Stimulated activated CD4-positive, alpha-beta T cell treated with anti-CD3 and anti-CD28 coated beads, Interleukin-2, amount 100 ng/mL, for 4 hours (primary cell): ENCODE results near the gene HTRA3.
"Not testable (repeated sequence)": the region's sequence is repeated elsewhere in the genome, so short reads cannot be mapped to it uniquely, and the experiment has no call there.

Experiments
- DNase-seq: peaks from one replicate; pipeline ENCODE4 v3.0.0-alpha.2; 2020; ENCODE audit warnings: low read depth

HTRA3 gene

DNA sequence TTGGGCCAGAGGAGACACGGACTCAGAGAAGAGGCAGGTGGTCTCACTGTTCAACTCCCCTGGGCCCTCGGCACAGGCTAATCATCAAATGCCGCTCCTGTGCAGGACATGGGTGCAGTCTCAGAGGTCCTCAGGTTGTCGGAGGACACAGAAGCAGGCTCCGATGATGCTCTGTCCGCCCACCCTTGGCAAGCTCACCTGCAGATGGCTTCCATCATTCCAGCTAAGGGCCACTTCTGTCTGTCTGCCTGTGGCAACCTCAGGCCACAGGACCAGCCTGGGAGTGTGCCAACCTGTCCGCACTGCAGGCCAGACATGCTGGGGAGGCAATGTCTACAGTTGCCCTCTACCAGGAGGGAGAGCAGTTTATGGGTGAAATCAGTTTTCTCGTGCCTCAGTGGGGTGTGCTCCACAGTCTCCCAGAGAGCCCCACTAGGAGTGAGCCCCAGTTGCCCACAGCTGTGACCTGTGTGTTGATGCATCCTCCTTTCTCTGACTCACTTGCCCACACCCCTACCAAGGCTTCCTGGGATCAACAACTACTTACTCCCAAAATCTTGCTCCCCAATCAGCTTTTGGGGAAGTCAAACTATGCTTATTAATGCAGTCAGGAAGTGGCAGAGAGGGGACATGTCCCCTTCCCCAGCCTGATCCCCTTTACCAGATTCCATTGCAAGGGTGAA, 55.9 kb downstream of the HTRA3 start:
- no peak for DNase-seq

DNA sequence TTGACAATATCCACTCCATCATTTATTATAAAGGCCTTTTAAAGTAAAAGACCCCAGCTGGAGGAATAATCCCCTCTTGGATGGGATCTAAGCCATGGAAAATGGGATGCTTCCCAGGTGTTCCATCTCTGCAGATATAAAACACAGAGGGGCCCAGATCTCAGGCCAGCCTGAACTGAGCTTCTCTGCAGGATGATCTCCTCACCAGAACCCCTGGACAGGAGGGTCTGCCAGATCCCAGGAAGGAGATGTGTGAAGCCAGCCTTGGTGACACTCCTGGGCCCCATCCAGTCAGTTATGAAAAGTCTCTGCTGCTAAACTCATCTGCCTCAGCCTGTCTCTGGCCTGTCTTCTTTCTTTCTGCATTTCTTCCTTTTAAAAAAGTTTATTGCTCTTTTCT, 56.7 kb downstream of the HTRA3 start:
- DNase-seq: no peak

GRCh38 chr4:8328456-8328855, 58.9 kb downstream of the HTRA3 start:
- no peak for DNase-seq

- no peak for DNase-seq
Observed at GRCh38 chr4:8328866-8329559, 59.5 kb downstream of the HTRA3 start.

GRCh38 chr4:8329560-8329858, 60.0 kb downstream of the HTRA3 start:
- no peak for DNase-seq

- DNase-seq: no peak
Observed at GRCh38 chr4:8329859-8330761, 60.6 kb downstream of the HTRA3 start.

- no peak for DNase-seq
Observed at GRCh38 chr4:8330821-8331574, 61.4 kb downstream of the HTRA3 start.

DNA sequence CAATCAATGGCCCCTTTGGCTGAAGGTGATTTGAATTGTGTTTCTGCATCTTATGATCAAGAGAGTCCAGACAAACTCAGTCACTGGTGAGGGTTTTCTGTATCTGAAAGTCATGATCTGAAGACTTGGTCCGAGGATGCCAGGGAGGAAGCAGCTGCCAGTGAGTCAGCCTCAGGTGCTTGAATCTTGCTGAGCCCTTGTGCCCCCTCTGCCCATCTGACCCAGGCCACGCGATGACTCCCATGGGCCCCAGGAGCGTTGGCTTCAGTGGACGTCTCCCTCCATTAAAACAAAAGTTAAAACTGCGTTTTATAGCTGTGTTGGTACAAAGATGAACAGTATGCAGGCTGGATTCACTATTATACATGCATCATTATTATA, 62.0 kb downstream of the HTRA3 start:
- no peak for DNase-seq

DNA sequence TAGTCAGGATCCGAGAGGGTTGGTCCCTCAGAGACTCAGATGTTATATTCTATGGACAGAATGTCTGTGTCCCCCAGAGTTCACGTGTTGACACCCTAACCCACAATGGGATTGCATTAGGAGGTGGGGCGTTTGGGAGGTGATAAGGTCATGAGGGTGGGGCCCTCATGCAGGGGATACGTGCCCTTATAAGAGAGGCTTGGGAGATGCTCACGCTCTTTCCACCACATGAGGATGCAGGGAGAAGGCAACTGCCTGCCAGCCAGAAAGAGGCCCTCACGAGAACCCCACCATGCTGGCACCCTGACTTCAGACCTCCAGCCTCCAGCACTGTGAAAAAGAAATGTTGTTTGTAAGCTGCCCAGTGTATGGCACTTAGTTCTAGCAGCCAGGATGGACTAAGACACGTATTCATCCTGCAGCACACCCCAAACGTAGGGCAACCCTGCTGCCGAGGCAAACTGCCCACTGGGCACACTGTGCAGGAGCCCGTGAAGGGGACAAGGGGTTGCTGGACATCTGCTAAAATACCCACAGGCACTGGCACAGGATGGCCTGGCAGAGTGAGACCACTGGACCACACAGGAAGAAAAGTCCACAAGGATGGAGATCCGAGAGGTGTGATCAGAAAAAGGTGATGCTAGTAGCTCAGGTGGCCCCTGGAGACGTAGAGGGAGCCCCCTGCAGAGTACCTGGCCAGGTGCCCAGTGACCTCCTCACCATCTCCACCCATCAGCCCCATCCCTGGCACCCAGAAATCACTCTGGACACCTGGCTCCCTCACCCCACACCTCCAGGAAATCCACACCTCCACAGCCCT, 62.7 kb downstream of the HTRA3 start:
- DNase-seq: no peak

DNA sequence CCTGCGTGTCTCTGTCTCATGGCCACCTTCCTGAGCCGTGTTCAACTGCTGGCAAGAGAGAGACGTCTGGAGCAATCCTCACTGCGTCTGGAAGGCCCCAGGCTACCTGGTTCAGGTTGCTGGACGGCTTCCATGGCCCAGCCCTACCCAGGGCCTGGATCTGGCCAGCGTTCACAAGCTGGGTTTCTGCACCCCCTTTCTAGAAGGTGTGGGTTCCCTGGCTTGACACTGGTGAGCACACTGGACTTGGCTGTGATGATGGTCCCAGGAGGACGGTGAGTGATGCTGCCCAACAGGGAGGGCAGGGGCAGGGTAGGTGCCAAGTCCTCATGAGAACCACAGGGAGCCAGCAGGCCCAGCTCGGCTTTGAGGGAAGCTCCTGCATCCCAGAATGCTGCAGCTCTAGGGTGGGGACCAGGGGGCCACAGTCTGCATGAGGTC, 63.4 kb downstream of the HTRA3 start:
- no peak for DNase-seq

DNA sequence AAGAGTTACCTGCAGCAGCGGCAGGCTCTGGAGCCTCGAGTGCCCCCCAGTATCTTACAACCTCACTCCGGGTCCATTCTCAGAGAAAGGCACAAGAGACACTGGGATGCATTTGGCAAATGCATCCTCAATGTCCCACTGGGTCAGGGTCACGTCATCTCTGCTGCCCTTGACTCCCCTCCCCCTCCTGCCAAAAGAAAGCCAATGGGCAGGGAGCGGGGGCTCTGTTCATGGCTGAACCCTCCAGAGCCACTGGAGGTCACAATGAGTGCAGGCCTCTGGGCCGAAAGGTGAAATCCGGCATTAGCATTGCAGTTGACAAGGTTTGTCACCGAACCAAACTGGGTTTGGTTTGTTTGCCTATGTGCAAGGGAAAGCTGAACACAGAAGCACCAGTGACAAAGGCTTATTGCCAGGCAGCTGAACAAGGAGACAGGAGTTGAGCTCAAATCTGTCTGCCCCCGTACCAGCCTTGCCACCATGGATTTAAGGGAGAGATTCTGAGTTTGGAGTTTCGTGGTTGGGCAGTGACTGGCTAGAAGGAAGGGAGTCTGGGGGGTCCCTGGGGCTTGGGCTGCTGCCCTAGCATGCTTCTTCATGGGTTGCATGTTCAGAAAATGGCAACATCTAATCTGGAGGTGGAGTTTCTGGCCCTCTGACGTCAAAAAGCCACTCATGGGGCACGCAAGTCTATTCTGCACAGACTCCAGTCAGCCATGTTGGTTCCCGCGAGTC, 64.3 kb downstream of the HTRA3 start:
- DNase-seq: no peak

GRCh38 chr4:8334786-8335460, 65.4 kb downstream of the HTRA3 start:
- no peak for DNase-seq

- no peak for DNase-seq
Observed at GRCh38 chr4:8335848-8336247, 66.3 kb downstream of the HTRA3 start.

DNA sequence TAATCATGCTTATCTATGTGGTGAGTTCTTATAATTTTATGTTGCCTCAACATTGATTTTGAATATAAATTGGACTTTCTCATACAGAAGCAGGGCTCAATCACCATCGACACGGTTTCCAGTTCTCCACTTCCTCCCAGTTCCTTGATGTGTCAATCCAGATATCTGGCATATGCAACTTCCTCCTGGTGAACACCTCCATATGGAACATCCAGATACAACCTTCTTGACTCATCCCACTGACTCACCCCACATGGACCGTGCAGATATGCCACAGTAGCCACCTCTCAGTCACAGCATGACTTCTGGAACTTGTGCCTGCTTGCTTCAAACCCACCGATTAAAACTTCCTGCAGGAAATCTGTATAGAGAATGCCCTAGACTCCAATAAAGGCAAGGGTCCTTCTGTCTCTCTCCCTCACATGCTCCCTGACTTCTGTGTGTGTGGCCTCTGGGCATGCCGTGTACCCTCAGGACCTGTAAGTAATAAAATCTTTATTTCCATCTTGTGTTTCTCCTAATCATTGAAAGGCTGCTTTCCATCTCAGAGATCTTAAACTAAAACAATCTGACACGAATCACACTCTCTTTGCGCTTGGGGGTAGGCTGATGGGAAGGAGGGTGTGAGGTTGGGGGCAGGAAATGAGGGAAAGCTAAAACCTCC, 67.0 kb downstream of the HTRA3 start:
- DNase-seq: no peak

DNA sequence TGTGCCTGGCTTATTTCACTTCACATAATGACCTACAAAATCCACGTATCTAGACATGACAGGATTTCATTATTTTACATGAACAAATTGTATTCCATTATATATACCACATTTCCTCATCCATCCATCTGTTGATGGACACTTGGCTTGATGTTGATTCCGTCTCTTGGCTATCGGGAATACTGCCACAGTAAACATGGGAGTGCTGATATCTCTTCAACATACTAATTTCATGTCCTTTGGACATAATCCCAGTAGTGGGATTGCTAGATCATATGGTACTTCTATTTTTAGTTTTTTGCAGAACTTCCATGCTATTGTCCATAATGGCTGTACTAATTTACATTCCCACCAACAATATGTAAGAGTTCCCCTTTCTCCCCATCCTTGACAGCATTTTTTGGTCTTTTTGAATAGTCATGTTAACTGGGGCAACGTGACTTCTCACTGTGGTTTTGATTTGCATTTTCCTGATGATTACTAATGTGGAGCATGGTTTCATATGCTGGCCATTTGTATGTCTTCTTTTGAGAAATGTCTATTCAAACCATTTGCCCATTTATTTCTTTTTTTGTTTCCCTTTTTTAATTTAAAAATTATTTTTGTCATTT, 68.9 kb downstream of the HTRA3 start:
- DNase-seq: no peak

GRCh38 chr4:8340781-8341241, 71.3 kb downstream of the HTRA3 start:
- DNase-seq: no peak

GRCh38 chr4:8341281-8341680, 71.7 kb downstream of the HTRA3 start:
- not testable (repeated sequence) for DNase-seq

DNA sequence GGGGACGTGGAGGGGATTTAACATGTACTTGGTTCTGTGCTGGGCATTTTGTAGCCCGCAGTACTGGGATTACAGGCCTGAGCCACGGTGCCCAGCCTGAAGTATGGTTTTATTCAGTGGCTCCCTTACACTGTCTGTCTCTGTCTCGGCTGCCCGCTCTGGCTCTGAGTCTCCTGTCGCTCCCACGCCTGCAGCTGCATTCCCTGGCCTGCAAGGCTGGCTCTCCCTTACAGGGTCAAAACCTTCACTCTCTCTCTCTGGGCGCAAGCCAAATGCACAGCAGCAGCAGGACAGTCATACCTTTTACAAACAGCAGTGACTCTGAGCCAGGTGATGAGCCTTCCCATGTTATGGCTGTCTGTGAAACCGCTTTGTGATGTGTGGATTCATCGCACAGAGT, 72.1 kb downstream of the HTRA3 start:
- no peak for DNase-seq

DNA sequence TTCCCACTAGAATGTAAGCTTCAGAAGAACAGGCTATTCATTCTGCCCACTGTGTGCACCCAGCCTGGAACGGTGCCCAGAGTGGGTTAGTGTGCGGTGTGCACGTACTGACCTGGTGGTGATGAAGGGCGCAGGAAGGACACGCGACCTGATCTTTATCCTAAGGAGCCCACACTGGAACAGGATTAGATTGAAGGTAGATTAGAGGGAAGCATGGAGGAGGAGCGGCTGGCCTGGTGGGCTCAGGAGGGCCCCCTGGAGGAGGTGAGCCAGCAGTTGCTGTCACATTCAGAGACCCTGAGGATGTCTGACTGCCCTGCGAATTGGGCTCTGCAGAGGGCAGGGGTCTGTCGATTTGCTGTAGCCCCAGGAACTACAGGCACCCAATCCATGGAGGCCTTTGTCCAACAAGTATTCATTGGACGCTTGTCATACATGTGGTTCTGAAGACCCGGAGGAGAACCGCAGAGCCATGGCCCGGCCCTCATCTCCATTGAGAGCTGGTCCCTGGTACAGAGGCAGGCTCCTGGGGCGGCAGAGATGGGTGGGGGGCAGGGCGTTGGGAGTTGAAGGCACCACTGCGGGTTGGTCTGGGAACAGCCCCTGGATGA, 73.2 kb downstream of the HTRA3 start:
- DNase-seq: no peak
